Activated CD8-positive, alpha-beta memory T cell treated with anti-CD3 and anti-CD28 coated beads, Interleukin-2, amount 10 ng/mL, durations not matched to agents 7 days and 5 days (primary cell): Measurements from ENCODE around the gene TMEM38A. TPM values are rescaled to one million over a fixed set of nuclear protein-coding genes. Genes with fewer than 3 reads are reported as not detected.

ENCODE experiments used
- ATAC-seq: fragments of 150-1000 bp; cut with Tn5 transposase; one replicate; pipeline ENCODE4 v1.10.0; 2021; ENCODE audit warnings: moderate library complexity
- CTCF ChIA-PET: fragments of 350-600 bp; sonication (Branson Sonifier 250); formaldehyde crosslinking; loops from one replicate; lab custom pipeline; 2021; ENCODE audit warnings: antibody characterized with exemption; lab: Charles Lee
- DNase-seq: peaks from one replicate; pipeline ENCODE4 v3.0.0-alpha.2; 2020
- H3K27ac Mint-ChIP-seq: one replicate; pipeline ENCODE4 v1.8.0; 2021; ENCODE audit warnings: mild to moderate bottlenecking, mixed read lengths
- H3K27me3 Mint-ChIP-seq: one replicate; pipeline ENCODE4 v1.8.0; 2021; ENCODE audit warnings: mixed read lengths
- H3K36me3 Mint-ChIP-seq: one replicate; pipeline ENCODE4 v1.8.0; 2021; ENCODE audit warnings: mild to moderate bottlenecking, mixed read lengths
- H3K4me1 Mint-ChIP-seq: one replicate; pipeline ENCODE4 v1.8.0; 2021; ENCODE audit warnings: mixed read lengths
- H3K4me3 Mint-ChIP-seq: one replicate; pipeline ENCODE4 v1.8.0; 2021; ENCODE audit warnings: mild to moderate bottlenecking, moderate library complexity, mixed read lengths
- H3K9me3 Mint-ChIP-seq: one replicate; pipeline ENCODE4 v1.8.0; 2022; ENCODE audit warnings: low read depth, mixed read lengths
- total RNA-seq, 2 experiments: library from RNA; stranded (reverse); gene quantifications; one replicate each; pipeline ENCODE4 v1.2.3, GENCODE V29; 2021

TMEM38A gene
- total RNA-seq, result under 1 TPM; 0.87 to 0.88 TPM

GRCh38 chr19:16660763-16661479 lies at the start of gene TMEM38A:
TSS of gene TMEM38A (plus strand) at chr19:16661139. CDS start at chr19:16661218, 79 bp downstream.
- peaks cover 36% of the 10 kb centered on the region for H3K4me1 Mint-ChIP-seq
- H3K27me3 Mint-ChIP-seq, result peaks cover 14% of the 10 kb centered on the region
- peak within 1 kb of the TSS; percentile 98 for H3K4me3 Mint-ChIP-seq
- ATAC-seq (peak; percentile 16), DNase-seq (peak; percentile 53)
- peak within 1 kb of the TSS; percentile 98 for H3K27ac Mint-ChIP-seq
- no peaks in the 10 kb centered on the region for H3K9me3 Mint-ChIP-seq
- CTCF ChIA-PET, result interaction anchor here (0.5 to 1.9 kb wide), 6 partner anchors 12 to 727 kb away, joined by 3 to 6 read pairs (median 4); partner anchors contain the start of genes CHERP and MED26
- H3K36me3 Mint-ChIP-seq, result peaks cover 20% of the 10 kb centered on the region

DNA sequence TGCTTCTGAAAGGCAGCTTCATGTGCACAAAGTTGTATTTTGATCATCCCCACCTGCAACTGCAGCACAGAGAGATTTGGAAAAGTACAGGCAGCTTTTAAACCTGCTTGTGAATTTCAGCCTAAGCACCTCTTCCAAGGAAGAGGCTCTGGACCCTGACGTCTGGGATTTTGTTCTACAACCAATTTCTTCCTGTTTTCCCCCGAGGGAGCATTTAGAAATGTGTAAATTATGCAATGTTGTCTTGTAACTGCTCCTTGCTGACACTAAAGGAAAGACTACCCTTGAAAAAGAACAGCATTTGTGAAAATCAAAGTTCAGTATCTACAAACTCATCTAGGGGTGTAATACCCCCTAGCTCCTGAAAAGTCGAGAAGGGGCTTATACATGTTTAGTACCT lies 48.3 kb upstream of the TMEM38A start:
- Mint-ChIP-seq H3K27me3 (no peaks in the 10 kb centered on the region), H3K36me3 (no peaks in the 10 kb centered on the region), H3K4me1 (peaks cover 63% of the 10 kb centered on the region), H3K4me3 (no peak overlapping the region), H3K27ac (no peak overlapping the region), H3K9me3 (no peaks in the 10 kb centered on the region)
- DNase-seq (no peak), ATAC-seq (no peak)
- CTCF ChIA-PET, result interaction anchor here (0.9 to 1.5 kb wide), 7 partner anchors 12 to 85 kb away, joined by 3 to 5 read pairs (median 3); no protein-coding TSS in a partner anchor

DNA sequence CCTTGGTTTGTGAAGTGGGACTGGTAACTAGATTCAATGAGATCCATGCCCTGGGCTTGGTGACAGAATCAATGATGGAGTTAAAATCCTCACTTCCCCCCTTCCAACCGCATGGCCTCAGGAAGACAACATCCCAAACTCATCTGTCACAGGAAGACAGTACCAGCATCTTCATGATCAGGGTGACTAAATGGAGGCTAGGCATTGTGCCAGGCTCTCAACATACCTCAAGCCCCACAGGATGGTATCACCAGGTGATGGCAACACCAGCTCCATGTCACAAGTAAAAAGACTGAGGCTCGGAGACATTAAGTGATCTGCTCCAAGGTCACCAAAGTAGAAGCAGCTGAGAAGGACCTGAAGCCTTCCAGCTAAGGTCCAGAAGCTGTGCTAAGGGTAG lies 47.1 kb upstream of the TMEM38A start:
- Mint-ChIP-seq H3K4me1 (peaks cover 52% of the 10 kb centered on the region), H3K9me3 (no peaks in the 10 kb centered on the region), H3K27ac (peak overlapping the region; percentile 3), H3K27me3 (no peaks in the 10 kb centered on the region), H3K4me3 (no peak overlapping the region), H3K36me3 (no peaks in the 10 kb centered on the region)
- ATAC-seq, result no peak
- DNase-seq, result no peak
- CTCF ChIA-PET, result interaction anchor here (1.0 to 1.5 kb wide), 3 partner anchors 14 to 86 kb away, joined by 4 to 5 read pairs (median 4); partner anchors contain the start of gene MED26

- Mint-ChIP-seq H3K9me3 (no peaks in the 10 kb centered on the region), H3K4me1 (peaks cover 59% of the 10 kb centered on the region), H3K36me3 (no peaks in the 10 kb centered on the region), H3K4me3 (peak overlapping the region; percentile 27), H3K27ac (peak overlapping the region; percentile 72), H3K27me3 (no peaks in the 10 kb centered on the region)
- ATAC-seq (no peak), DNase-seq (no peak)
- CTCF ChIA-PET, result no interaction called here
Observed at GRCh38 chr19:16614941-16615340, 46.0 kb upstream of the TMEM38A start.

- ATAC-seq, result no peak
- CTCF ChIA-PET, result interaction anchor here (0.6 to 0.8 kb wide), 2 partner anchors 14 to 505 kb away, joined by 3 read pairs; no protein-coding TSS in a partner anchor
Observed at GRCh38 chr19:16615808-16616207, 45.1 kb upstream of the TMEM38A start.

DNA sequence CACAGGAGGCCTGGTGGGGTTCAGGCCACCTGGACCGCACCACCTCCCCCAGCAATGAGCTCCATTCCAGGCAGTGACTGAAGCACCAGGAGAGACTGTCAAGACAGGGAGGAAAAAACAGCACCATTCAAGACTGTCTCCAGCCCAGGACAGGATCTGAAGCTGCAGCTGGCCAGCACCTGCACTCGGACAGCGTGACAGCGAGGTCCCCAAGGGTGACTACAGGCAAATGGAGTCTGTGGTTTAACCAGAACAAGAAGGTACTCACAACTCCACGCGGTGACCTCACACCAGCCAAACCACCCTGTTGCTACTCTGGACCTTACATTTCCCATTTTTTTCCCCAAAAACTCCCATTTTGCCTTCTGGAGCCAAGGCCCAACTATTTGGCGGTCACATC lies 42.7 kb upstream of the TMEM38A start:
- Mint-ChIP-seq H3K27ac (no peak overlapping the region), H3K4me1 (peaks cover 61% of the 10 kb centered on the region), H3K27me3 (no peaks in the 10 kb centered on the region), H3K36me3 (no peaks in the 10 kb centered on the region), H3K9me3 (no peaks in the 10 kb centered on the region), H3K4me3 (no peak overlapping the region)
- ATAC-seq, result no peak
- CTCF ChIA-PET, result no interaction called here
- DNase-seq, result no peak

More at GRCh38 chr19:16615808-16616207, 45.1 kb upstream of the TMEM38A start:
- H3K9me3 Mint-ChIP-seq, result no peaks in the 10 kb centered on the region
- H3K27ac Mint-ChIP-seq, result peak overlapping the region; percentile 72
- peaks cover 58% of the 10 kb centered on the region for H3K4me1 Mint-ChIP-seq
- H3K27me3 Mint-ChIP-seq, result no peaks in the 10 kb centered on the region
- no peaks in the 10 kb centered on the region for H3K36me3 Mint-ChIP-seq
- no peak overlapping the region for H3K4me3 Mint-ChIP-seq
- DNase-seq, result no peak

DNA sequence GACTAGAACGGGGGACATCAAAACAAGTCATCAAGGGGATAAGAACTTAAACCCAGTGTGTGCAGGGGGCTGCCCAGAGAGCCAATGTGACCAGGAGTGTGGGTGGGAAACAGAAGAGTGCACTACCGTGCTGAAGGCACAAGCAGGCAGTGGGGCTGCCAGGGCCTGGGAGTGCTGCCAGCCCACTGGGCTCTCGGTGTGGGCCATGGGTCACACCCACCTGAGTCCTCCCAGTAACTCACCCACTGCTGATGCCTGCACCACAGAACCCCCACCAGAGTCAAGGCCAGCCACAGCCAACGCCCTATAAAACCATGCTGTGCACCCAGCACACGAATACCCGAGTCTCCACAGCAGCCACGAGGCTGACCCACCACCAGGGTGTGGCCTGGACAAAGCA lies 41.5 kb upstream of the TMEM38A start:
- Mint-ChIP-seq H3K27ac (peak overlapping the region; percentile 15), H3K4me3 (no peak overlapping the region), H3K4me1 (peaks cover 64% of the 10 kb centered on the region), H3K9me3 (no peaks in the 10 kb centered on the region), H3K27me3 (no peaks in the 10 kb centered on the region), H3K36me3 (no peaks in the 10 kb centered on the region)
- ATAC-seq (no peak), DNase-seq (no peak)
- CTCF ChIA-PET, result no interaction called here

GRCh38 chr19:16620018-16620417 lies 40.9 kb upstream of the TMEM38A start:
- H3K4me1 Mint-ChIP-seq, result peaks cover 60% of the 10 kb centered on the region
- H3K36me3 Mint-ChIP-seq, result peaks cover 3% of the 10 kb centered on the region
- H3K27me3 Mint-ChIP-seq, result no peaks in the 10 kb centered on the region
- CTCF ChIA-PET, result no interaction called here
- ATAC-seq (no peak), DNase-seq (no peak)
- H3K4me3 Mint-ChIP-seq, result no peak overlapping the region
- H3K9me3 Mint-ChIP-seq, result no peaks in the 10 kb centered on the region
- H3K27ac Mint-ChIP-seq, result no peak overlapping the region

- Mint-ChIP-seq H3K36me3 (peaks cover 8% of the 10 kb centered on the region), H3K27me3 (no peaks in the 10 kb centered on the region), H3K4me1 (peaks cover 60% of the 10 kb centered on the region), H3K27ac (no peak overlapping the region), H3K9me3 (no peaks in the 10 kb centered on the region), H3K4me3 (no peak overlapping the region)
- DNase-seq (no peak), ATAC-seq (no peak)
- CTCF ChIA-PET, result no interaction called here
Observed at GRCh38 chr19:16620584-16620983, 40.4 kb upstream of the TMEM38A start.

DNA sequence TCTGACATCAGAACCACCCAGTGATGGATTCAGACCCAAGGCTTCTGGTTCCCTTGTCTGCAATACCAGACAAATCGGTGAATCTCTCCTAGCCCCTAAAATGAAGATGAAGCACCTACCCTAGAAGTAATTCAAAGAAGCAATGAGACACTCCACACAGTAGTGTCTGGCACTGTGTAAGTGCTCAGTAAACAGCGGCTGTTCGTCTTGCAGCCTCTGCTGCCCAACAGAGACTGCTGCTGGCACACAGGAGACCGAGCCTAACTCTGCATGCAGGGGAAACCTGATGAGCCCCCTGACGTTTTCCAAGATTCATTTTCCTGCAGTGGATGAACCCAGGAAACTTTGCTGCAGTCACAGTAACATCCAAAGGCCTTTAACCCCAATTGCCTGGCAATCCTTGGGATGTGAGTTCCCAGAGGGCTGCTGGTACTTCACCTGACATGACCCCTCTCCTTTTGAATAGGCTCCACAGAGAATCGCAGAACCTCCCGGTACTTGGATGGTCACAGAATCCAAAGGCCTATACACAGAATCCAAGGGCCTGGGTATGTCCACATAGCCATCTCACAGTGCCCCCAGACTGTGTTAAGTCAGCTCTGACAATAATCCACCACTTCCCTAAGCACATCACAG lies 39.7 kb upstream of the TMEM38A start:
- Mint-ChIP-seq H3K9me3 (no peaks in the 10 kb centered on the region), H3K36me3 (peaks cover 10% of the 10 kb centered on the region), H3K4me3 (no peak overlapping the region), H3K4me1 (peaks cover 62% of the 10 kb centered on the region), H3K27ac (no peak overlapping the region), H3K27me3 (no peaks in the 10 kb centered on the region)
- no peak for DNase-seq
- ATAC-seq, result no peak
- CTCF ChIA-PET, result no interaction called here

GRCh38 chr19:16623066-16623465 lies 37.9 kb upstream of the TMEM38A start:
- no peak overlapping the region for H3K4me3 Mint-ChIP-seq
- peak overlapping the region; percentile 1 for H3K27ac Mint-ChIP-seq
- no peak for ATAC-seq

GRCh38 chr19:16623576-16623975 lies 37.4 kb upstream of the TMEM38A start:
- Mint-ChIP-seq H3K27me3 (no peaks in the 10 kb centered on the region), H3K9me3 (no peaks in the 10 kb centered on the region), H3K4me3 (no peak overlapping the region), H3K4me1 (peaks cover 58% of the 10 kb centered on the region), H3K36me3 (peaks cover 10% of the 10 kb centered on the region), H3K27ac (peak overlapping the region; percentile 1)
- CTCF ChIA-PET, result interaction anchor here (1.4 kb wide), 1 partner anchor 30 kb away, joined by 3 read pairs; no protein-coding TSS in a partner anchor
- ATAC-seq, result no peak
- DNase-seq, result no peak

More at GRCh38 chr19:16623066-16623465, 37.9 kb upstream of the TMEM38A start:
- CTCF ChIA-PET, result no interaction called here
- DNase-seq, result no peak
- peaks cover 58% of the 10 kb centered on the region for H3K4me1 Mint-ChIP-seq
- no peaks in the 10 kb centered on the region for H3K27me3 Mint-ChIP-seq
- H3K9me3 Mint-ChIP-seq, result no peaks in the 10 kb centered on the region
- H3K36me3 Mint-ChIP-seq, result peaks cover 10% of the 10 kb centered on the region

- peaks cover 10% of the 10 kb centered on the region for H3K36me3 Mint-ChIP-seq
- H3K4me1 Mint-ChIP-seq, result peaks cover 56% of the 10 kb centered on the region
- DNase-seq (no peak), ATAC-seq (no peak)
- CTCF ChIA-PET, result interaction anchor here (0.7 to 1.4 kb wide), 3 partner anchors 16 to 36 kb away, joined by 3 read pairs; no protein-coding TSS in a partner anchor
- no peaks in the 10 kb centered on the region for H3K9me3 Mint-ChIP-seq
- H3K4me3 Mint-ChIP-seq, result no peak overlapping the region
- no peaks in the 10 kb centered on the region for H3K27me3 Mint-ChIP-seq
- H3K27ac Mint-ChIP-seq, result no peak overlapping the region
Observed at GRCh38 chr19:16624236-16624635, 36.7 kb upstream of the TMEM38A start.
